ENCODE data around the gene GNG8. TPM values are rescaled to one million over a fixed set of nuclear protein-coding genes. Genes with fewer than 3 reads are reported as not detected.
A peak's percentile ranks its signal among the peaks of the same experiment; 100 is the strongest.

The GNG8 gene
- total RNA-seq, 2 donors from 2014 or later = not detected

DNA sequence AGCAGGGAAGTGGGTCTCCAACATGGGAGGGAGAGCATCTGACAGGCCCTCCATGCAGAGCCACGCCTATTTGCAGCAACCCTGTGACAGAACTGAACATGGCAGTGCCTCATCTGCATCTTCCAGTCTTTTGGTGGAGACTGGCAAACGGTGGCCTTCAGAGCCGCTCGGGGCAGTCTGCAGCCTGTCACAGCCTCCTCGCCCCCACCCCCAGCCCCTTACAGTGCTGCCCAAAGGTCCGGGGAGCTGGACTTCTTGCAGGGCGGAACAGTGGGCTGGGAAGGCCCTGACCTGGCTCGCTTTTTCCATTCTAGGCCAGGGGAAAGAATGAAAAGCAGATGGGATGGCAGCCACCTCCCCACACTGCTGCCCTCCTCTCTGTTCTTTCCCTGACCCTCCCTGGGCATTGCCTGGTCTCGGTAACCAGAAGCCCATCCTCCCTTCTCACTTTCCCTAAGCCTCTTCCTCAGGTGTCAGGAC is 32.2 kb downstream of the GNG8 start:
- Histone ChIP-seq H3K4me1 (peaks cover 39% of the 10 kb centered on the region), H3K36me3 (replicated peaks in 1 of 2; ENCODE audit: insufficient read depth in 1 of 2, low read depth in 2 of 2) (peaks cover 0 to 16% of the 10 kb centered on the region in 2 donors), H3K9me3 (no peaks in the 10 kb centered on the region), H3K27ac (peak overlapping the region; percentile 98 to 100 (median 99)), H3K4me3 (no peak overlapping the region), H3K27me3 (no peaks in the 10 kb centered on the region)
- DNase-seq (no peak), ATAC-seq (no peak)
- no peak for TF ChIP-seq POLR2A (IDR thresholded peaks at IDR 0.05)
- TF ChIP-seq, protein P1, sequence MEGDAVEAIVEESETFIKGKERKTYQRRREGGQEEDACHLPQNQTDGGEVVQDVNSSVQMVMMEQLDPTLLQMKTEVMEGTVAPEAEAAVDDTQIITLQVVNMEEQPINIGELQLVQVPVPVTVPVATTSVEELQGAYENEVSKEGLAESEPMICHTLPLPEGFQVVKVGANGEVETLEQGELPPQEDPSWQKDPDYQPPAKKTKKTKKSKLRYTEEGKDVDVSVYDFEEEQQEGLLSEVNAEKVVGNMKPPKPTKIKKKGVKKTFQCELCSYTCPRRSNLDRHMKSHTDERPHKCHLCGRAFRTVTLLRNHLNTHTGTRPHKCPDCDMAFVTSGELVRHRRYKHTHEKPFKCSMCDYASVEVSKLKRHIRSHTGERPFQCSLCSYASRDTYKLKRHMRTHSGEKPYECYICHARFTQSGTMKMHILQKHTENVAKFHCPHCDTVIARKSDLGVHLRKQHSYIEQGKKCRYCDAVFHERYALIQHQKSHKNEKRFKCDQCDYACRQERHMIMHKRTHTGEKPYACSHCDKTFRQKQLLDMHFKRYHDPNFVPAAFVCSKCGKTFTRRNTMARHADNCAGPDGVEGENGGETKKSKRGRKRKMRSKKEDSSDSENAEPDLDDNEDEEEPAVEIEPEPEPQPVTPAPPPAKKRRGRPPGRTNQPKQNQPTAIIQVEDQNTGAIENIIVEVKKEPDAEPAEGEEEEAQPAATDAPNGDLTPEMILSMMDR (IDR thresholded peaks at IDR 0.05) = no peak
- WGBS, 2 donors = 31 to 67% methylated on average over 5 to 9 of the region's 9 CpGs
- intact Hi-C loops (cut with DNase I) = no loop called here

DNA sequence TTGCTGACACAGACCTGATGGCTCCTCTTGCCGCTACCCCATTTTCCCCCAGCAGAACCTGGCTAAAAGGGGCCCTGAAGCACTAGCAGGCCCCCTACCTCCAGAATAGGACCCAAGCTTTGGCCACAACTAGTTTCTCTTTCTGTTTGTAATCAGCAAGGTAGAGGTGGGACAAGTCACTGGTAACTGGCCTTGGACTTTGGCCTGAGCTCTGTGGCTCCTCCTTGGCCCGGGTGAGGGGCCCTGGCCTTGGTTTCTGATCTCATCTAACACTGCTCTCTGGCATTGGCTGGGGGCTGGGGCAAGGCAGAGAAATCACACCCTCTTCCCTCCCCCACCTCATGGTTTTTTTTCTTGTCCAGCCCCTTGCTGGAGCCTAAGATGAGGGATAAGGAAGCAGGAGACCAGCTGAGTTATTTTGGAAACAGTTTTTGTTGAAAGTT is 32.8 kb downstream of the GNG8 start:
- no peak overlapping the region for H3K4me3 ChIP-seq
- TF ChIP-seq POLR2A (IDR thresholded peaks at IDR 0.05) = peak in 1 of 3 donors; percentile 8
- TF ChIP-seq, protein P1 (IDR thresholded peaks at IDR 0.05) = no peak
- 13 to 28% methylated on average over 2 of the region's 2 CpGs for WGBS, 2 donors
- no peaks in the 10 kb centered on the region for H3K27me3 ChIP-seq
- no peaks in the 10 kb centered on the region for H3K9me3 ChIP-seq
- intact Hi-C loops (cut with DNase I) = no loop called here
- ATAC-seq (peak; percentile 8), DNase-seq (peak; percentile 79 to 90 (median 84))
- H3K27ac ChIP-seq = peak overlapping the region; percentile 98 to 100 (median 99)
- peaks cover 39% of the 10 kb centered on the region for H3K4me1 ChIP-seq
- H3K36me3 ChIP-seq (replicated peaks in 1 of 2; ENCODE audit: insufficient read depth in 1 of 2, low read depth in 2 of 2) = peaks cover 0 to 11% of the 10 kb centered on the region in 2 donors

DNA sequence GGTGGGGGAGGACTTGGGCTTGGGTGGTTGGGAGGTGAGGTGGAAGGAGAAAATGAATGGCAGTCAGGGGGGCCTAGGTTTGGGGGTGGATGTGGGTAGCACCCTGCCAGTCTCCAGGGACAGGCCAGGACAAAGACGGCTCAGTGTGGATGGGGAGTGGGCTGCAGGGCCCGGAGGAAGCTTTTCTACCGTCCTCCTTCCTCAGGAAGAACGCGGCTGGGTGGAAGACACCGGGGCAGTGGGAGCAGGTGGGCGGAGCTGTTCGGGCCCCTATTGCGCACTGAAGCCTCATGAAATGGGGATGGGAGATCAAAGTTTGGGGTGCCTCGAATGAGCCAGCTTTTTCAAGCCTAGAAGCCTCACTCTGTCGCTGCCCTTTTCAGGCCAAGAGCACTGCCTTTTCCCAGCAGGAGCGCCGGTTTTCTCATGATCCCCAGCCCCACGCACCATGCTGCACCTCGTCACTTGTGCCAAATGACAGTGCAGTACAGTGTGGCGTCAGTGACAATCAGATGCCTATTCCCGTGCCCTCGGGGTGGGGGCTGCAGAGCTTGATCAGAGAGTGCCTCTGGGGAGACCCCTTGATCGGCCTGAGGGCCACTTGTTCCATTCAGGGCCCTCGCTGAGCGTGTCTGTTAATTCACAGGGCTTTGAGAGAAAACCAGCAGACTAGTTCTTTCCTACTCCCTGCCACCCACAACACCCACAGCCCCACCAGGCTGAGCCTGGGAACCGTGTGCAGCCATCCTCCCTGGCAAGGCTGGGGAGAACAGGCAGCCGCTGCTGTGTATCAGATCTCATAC is 33.4 kb downstream of the GNG8 start:
- WGBS, 2 donors = 5 to 6% methylated on average over 23 of the region's 23 CpGs
- peak in 1 of 4 donors; percentile 40 for DNase-seq
- Histone ChIP-seq H3K27me3 (no peaks in the 10 kb centered on the region), H3K27ac (peak overlapping the region; percentile 98 to 100 (median 99)), H3K4me1 (peaks cover 39% of the 10 kb centered on the region), H3K4me3 (peak overlapping the region; percentile 84 to 98), H3K9me3 (no peaks in the 10 kb centered on the region), H3K36me3 (replicated peaks in 1 of 2; ENCODE audit: insufficient read depth in 1 of 2, low read depth in 2 of 2) (peaks cover 0 to 5% of the 10 kb centered on the region in 2 donors)
- peak in 1 of 3 donors; percentile 16 for TF ChIP-seq POLR2A (IDR thresholded peaks at IDR 0.05)
- TF ChIP-seq, protein P1 (IDR thresholded peaks at IDR 0.05) = no peak
- intact Hi-C loops (cut with DNase I) = no loop called here
- ATAC-seq = no peak

DNA sequence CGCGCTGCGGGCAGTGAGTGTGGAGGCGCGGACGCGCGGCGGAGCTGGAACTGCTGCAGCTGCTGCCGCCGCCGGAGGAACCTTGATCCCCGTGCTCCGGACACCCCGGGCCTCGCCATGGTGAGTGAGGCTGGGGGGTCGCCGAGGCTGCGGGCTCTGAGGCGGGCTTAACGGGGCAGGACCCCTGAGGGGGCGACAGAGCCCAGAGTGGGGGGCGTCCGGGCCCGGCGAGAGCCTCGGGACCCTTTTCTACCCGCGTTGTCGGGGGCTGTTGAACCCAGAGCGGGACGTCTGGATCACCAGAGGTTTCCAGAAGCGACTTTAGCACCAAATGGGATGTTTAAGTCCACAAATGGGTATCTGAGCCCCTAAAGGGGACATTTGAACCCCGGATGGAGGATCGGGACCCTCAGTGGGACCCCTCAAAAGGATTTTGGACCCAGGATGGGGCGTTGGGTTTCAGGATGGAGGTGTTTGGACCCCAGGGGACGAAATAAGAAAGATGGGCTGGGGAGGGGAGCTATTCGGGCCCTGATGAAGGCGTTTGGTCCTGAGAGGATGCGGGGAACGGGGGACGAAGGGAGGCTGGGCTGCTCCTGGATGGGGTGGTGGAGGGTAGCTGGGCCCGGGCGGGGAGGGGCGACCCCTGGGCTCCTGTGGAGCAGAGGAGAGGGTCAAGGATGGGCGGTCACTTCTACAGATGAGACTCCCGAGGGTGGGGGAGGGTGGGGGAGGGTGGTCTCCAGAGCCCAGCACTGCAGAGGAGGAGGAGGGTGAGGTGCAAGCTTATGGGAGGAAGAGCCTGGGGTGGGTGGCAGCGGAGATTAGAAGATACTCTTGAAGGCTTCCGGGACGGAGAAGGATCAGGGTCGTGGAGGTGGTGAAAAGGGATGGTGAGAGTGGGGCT is 34.4 kb downstream of the GNG8 start, which contains the start of gene CALM3:
Gene CALM3, plus strand, starts transcription at position 13 of the 907 bp plus-strand sequence. Its CDS starts 105 bp downstream, at position 118.
- Histone ChIP-seq H3K4me3 (peak within 1 kb of the TSS; percentile 84 to 98), H3K4me1 (peaks cover 39% of the 10 kb centered on the region), H3K36me3 (replicated peaks in 1 of 2; ENCODE audit: insufficient read depth in 1 of 2, low read depth in 2 of 2) (peaks cover 0 to 3% of the 10 kb centered on the region in 2 donors), H3K27me3 (no peaks in the 10 kb centered on the region), H3K27ac (peak within 1 kb of the TSS; percentile 98 to 100 (median 99)), H3K9me3 (no peaks in the 10 kb centered on the region)
- WGBS, 2 donors = 0 to 1% methylated on average over 18 to 38 of the region's 51 CpGs
- intact Hi-C loops (cut with DNase I) = no loop called here
- TF ChIP-seq, protein P1 (IDR thresholded peaks at IDR 0.05) = no peak
- TF ChIP-seq POLR2A (IDR thresholded peaks at IDR 0.05) = peak; percentile 90 to 92 (median 91)
- ATAC-seq = no peak
- peak in 1 of 4 donors; percentile 34 for DNase-seq
